Natural killer cell (primary cell): ENCODE results near the gene CIITA. TPM values are rescaled to one million over a fixed set of nuclear protein-coding genes. Genes with fewer than 3 reads are reported as not detected.
A peak's percentile ranks its signal among the peaks of the same experiment; 100 is the strongest.

ENCODE experiments used
- ATAC-seq, 3 donors: fragments of 150-1000 bp in 2 of 3; fragments of 200-7000 bp in 1 of 3; cut with Tn5 transposase; 1 replicate in 1 of 3; 2 replicates in 2 of 3; pipeline ENCODE4 v1.10.0; 2021; ENCODE audit warnings: mild to moderate bottlenecking in 2 of 3, moderate library complexity in 2 of 3
- DNase-seq, 2 donors: peaks; one replicate each; pipeline versions ENCODE4 v3.0.0 to v3.0.0-alpha.2; 2013 to 2021; ENCODE audit warnings: mixed read lengths in 1 of 2
- H3K27ac ChIP-seq: one replicate; pipeline ENCODE4 v1.5.1; 2013; ENCODE audit warnings: mild to moderate bottlenecking, low read length
- H3K27me3 ChIP-seq: one replicate; pipeline ENCODE4 v1.6.1; 2013; ENCODE audit warnings: low read length; ENCODE audit not compliant: control insufficient read depth, insufficient read depth
- H3K36me3 ChIP-seq: one replicate; pipeline ENCODE4 v1.6.1; 2013; ENCODE audit warnings: low read length; ENCODE audit not compliant: control insufficient read depth, insufficient read depth
- H3K4me1 ChIP-seq: one replicate; pipeline ENCODE4 v1.6.1; 2013; ENCODE audit warnings: low read length; ENCODE audit not compliant: control insufficient read depth, insufficient read depth
- H3K4me3 ChIP-seq: one replicate; pipeline ENCODE4 v1.5.1; 2013; ENCODE audit warnings: low read length
- H3K9me3 ChIP-seq: one replicate; pipeline ENCODE4 v1.6.1; 2013; ENCODE audit warnings: low read length; ENCODE audit not compliant: control insufficient read depth, insufficient read depth
- H3K27ac Mint-ChIP-seq, 2 donors: one replicate each; pipeline ENCODE4 v1.8.0; 2022; ENCODE audit warnings: mild to moderate bottlenecking in 2 of 2, mixed read lengths in 2 of 2, moderate library complexity in 1 of 2
- H3K27me3 Mint-ChIP-seq, 2 donors: one replicate each; pipeline ENCODE4 v1.8.0; 2022; ENCODE audit warnings: low read depth in 2 of 2, mixed read lengths in 2 of 2
- H3K36me3 Mint-ChIP-seq: one replicate; pipeline ENCODE4 v1.8.0; 2022; ENCODE audit warnings: mixed read lengths
- H3K4me1 Mint-ChIP-seq, 2 donors: one replicate each; pipeline ENCODE4 v1.8.0; 2022; ENCODE audit warnings: mixed read lengths in 2 of 2
- H3K4me3 Mint-ChIP-seq: one replicate; pipeline ENCODE4 v1.8.0; 2022; ENCODE audit warnings: mild to moderate bottlenecking, moderate library complexity, mixed read lengths
- H3K9me3 Mint-ChIP-seq, 2 donors: one replicate each; pipeline ENCODE4 v1.8.0; 2022; ENCODE audit warnings: mixed read lengths in 2 of 2
- WGBS: methylation state at CpG from one replicate; pipeline ENCODE4 v1.1.7; 2013; ENCODE audit warnings: missing lambda C conversion rate; ENCODE audit not compliant: insufficient coverage; 5-methylcytosine and 5-hydroxymethylcytosine counted together
- intact Hi-C: fragments of 100-400 bp; cut with micrococcal nuclease; formaldehyde crosslinking; loops from one replicate; pipeline ENCODE4 v1.14.2; 2022
- total RNA-seq, 4 donors: library from RNA; stranded (reverse); fragments of 120-200 nt in 1 of 4; gene quantifications; one replicate each; pipeline versions ENCODE4 v1.2.3 to v1.2.4, GENCODE V29; 2013 to 2022
- TF ChIP-seq, protein P1 (sequence below): fragments of 200-600 bp; IDR thresholded peaks from one replicate; pipeline ENCODE4 v1.8.0; 2022; ENCODE audit warnings: antibody characterized with exemption

The CIITA gene
- total RNA-seq, 3 donors from 2014 or later (not counting 1 experiment from before 2014, with no cell fraction given) = 11.5 to 17.7 (median 14.4) TPM

DNA sequence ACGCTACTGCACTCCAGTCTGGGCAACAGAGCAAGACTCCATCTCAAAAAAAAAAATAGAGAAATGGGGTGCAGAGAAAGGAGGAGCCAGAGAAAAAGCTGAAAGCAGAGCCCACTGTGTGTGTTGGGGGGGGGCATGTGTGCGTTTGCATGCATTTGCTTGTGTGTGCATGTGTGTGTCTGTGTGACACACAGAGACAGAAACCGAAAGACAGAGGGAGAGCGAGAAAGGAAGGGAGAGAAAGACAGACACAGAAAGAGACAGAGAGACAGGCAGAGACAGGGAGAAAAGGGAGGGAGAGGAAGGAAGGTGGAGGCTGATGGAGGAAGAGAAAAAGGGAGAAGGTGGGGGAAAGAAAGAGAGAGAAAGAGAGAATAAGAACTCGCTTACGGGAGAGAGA, 9.8 kb upstream of the CIITA start:
- TF ChIP-seq, protein P1, sequence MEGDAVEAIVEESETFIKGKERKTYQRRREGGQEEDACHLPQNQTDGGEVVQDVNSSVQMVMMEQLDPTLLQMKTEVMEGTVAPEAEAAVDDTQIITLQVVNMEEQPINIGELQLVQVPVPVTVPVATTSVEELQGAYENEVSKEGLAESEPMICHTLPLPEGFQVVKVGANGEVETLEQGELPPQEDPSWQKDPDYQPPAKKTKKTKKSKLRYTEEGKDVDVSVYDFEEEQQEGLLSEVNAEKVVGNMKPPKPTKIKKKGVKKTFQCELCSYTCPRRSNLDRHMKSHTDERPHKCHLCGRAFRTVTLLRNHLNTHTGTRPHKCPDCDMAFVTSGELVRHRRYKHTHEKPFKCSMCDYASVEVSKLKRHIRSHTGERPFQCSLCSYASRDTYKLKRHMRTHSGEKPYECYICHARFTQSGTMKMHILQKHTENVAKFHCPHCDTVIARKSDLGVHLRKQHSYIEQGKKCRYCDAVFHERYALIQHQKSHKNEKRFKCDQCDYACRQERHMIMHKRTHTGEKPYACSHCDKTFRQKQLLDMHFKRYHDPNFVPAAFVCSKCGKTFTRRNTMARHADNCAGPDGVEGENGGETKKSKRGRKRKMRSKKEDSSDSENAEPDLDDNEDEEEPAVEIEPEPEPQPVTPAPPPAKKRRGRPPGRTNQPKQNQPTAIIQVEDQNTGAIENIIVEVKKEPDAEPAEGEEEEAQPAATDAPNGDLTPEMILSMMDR = no peak
- DNase-seq (no peak), ATAC-seq (no peak)
- Mint-ChIP-seq H3K4me1 (peaks cover 44 to 50% of the 10 kb centered on the region in 2 donors), H3K27me3 (peaks cover 11 to 14% of the 10 kb centered on the region in 2 donors), H3K36me3 (no peaks in the 10 kb centered on the region), H3K4me3 (no peak overlapping the region), H3K27ac (no peak overlapping the region), H3K9me3 (no peaks in the 10 kb centered on the region)
- 70% methylated on average over 6 of the region's 6 CpGs for WGBS
- no peak overlapping the region for H3K4me3 ChIP-seq
- H3K36me3 ChIP-seq = no peaks in the 10 kb centered on the region
- intact Hi-C loops = no loop called here
- H3K9me3 ChIP-seq = no peaks in the 10 kb centered on the region
- H3K27ac ChIP-seq = peak overlapping the region; percentile 14
- peaks cover 62% of the 10 kb centered on the region for H3K4me1 ChIP-seq
- H3K27me3 ChIP-seq = no peaks in the 10 kb centered on the region

GRCh38 chr16:10868104-10868595, 8.9 kb upstream of the CIITA start:
- DNase-seq = no peak
- intact Hi-C loops = no loop called here

DNA sequence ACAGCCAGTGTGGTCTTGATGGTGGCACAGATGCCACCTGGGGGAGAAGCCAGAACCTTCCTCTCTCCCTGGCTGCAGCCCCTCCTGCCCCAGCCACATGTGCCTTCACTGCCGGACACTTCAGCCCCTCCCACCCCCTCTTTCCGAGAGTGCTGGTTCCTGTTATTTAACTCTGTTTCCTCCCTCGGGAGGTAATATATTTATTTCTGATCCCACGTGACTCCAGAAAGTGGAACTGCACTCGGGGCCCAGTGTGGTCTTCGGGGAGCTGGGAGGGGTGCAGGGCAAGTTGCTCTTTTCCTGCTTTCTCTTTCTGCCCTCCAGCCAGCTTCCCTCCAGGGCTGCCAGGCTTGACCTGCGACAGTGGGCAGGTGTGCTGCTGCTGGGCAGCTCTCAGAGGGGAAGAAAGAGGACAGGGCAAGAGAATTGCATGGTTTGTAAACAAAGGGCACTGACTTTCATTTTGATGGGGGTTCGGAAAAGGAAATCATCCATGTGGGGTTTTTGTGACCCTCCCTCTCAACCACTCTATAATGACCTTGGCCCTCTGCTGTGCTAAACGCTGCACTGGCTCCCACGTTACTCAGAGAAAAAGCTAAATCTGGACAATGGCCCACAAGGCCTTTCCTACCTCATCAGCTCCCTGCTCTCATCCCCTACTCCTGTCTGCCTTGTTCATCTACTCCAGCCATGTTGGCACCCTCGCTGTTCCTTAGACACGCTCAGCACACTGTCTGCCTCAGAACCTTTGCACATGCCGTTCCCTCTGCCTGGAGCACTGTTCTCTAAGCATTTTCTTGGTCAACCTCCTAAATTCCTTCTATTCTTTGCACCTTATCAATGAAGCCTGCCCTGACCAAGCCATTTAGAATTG, 8.2 kb upstream of the CIITA start:
- H3K27ac ChIP-seq = peak overlapping the region; percentile 49
- peaks cover 62% of the 10 kb centered on the region for H3K4me1 ChIP-seq
- WGBS = 31% methylated on average over 13 of the region's 13 CpGs
- peak in 1 of 3 donors; percentile 37 for ATAC-seq
- intact Hi-C loops = no loop called here
- TF ChIP-seq, protein P1 = no peak
- H3K36me3 Mint-ChIP-seq = no peaks in the 10 kb centered on the region
- H3K27ac Mint-ChIP-seq = peak overlapping the region; percentile 32 to 43
- no peaks in the 10 kb centered on the region for H3K9me3 Mint-ChIP-seq
- H3K27me3 ChIP-seq = no peaks in the 10 kb centered on the region
- peaks cover 46 to 55% of the 10 kb centered on the region in 2 donors for H3K4me1 Mint-ChIP-seq
- H3K4me3 ChIP-seq = no peak overlapping the region
- peak in 1 of 2 donors; percentile 31 for DNase-seq
- peak overlapping the region; percentile 79 for H3K4me3 Mint-ChIP-seq
- no peaks in the 10 kb centered on the region for H3K36me3 ChIP-seq
- H3K27me3 Mint-ChIP-seq = peaks cover 4 to 13% of the 10 kb centered on the region in 2 donors
- H3K9me3 ChIP-seq = no peaks in the 10 kb centered on the region

More at GRCh38 chr16:10868104-10868595, 8.9 kb upstream of the CIITA start:
- TF ChIP-seq, protein P1 = no peak
- Mint-ChIP-seq H3K4me1 (peaks cover 46 to 55% of the 10 kb centered on the region in 2 donors), H3K27me3 (peaks cover 5 to 14% of the 10 kb centered on the region in 2 donors), H3K36me3 (no peaks in the 10 kb centered on the region), H3K9me3 (no peaks in the 10 kb centered on the region), H3K4me3 (peak overlapping the region; percentile 79), H3K27ac (peak overlapping the region; percentile 32 to 43)
- Histone ChIP-seq H3K27ac (peak overlapping the region; percentile 49), H3K27me3 (no peaks in the 10 kb centered on the region), H3K9me3 (no peaks in the 10 kb centered on the region), H3K36me3 (no peaks in the 10 kb centered on the region), H3K4me1 (peaks cover 62% of the 10 kb centered on the region), H3K4me3 (no peak overlapping the region)
- no peak for ATAC-seq
- WGBS = 32% methylated on average over 6 of the region's 6 CpGs
